ENCODE measurements around the gene LDB1. TPM values are rescaled to one million over a fixed set of nuclear protein-coding genes. Genes with fewer than 3 reads are reported as not detected.

The LDB1 gene
- total RNA-seq, 1 experiment from 2014 or later: 87.6 TPM

DNA sequence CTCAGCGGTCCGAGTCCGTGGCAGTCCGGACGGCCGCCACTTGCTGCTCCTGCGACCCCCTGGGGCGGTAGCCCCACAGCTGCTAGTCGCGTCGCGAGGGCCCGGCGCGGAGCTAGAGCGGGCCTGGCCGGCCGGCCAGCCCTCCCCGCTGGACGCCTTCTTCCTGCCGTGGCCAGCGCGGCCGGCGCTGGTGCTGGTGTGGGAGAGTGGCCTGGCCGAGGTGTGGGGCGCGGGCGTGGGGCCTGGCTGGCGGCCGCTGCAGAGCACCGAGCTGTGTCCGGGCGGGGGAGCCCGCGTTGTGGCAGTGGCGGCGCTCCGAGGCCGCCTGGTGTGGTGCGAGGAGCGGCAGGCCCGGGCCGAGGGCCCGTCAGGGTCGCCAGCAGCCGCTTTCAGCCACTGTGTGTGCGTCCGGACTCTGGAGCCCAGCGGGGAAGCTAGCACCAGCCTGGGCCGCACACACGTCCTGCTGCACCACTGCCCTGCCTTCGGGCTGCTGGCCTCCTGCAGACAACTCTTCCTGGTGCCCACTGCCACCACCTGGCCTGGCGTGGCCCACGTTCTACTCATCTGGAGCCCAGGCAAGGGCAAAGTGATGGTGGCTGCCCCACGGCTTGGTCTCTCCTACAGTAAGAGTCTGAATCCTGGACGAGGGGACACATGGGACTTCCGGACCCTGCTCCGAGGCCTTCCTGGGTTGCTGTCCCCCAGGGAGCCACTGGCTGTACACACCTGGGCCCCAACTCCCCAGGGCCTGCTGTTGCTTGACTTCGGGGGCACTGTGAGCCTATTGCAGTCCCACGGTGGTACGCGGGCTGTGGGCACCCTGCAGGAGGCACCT, 54.4 kb downstream of the LDB1 start:
- intact Hi-C loops (cut with micrococcal nuclease; ENCODE audit: unreplicated experiment): no loop called here
- POLR2A ChIA-PET: interaction anchor here (0.5 to 0.9 kb wide), 2 partner anchors 13 to 194 kb away, joined by 3 to 7 read pairs; no protein-coding TSS in a partner anchor
- Histone ChIP-seq H3K27ac (ENCODE audit: low read length) (peak overlapping the region; percentile 88), H3K9me3 (ENCODE audit: control insufficient read depth, insufficient read depth, low read depth, low read length) (no peaks in the 10 kb centered on the region), H3K36me3 (ENCODE audit: control insufficient read depth, insufficient read depth, low read length) (no peaks in the 10 kb centered on the region), H3K4me3 (ENCODE audit: low read depth in 2 of 2, low read length in 2 of 2) (peak overlapping the region; percentile 77), H3K4me1 (ENCODE audit: control insufficient read depth, insufficient read depth, low read length) (peaks cover 20% of the 10 kb centered on the region), H3K27me3 (ENCODE audit: control insufficient read depth, insufficient read depth, low read length) (no peaks in the 10 kb centered on the region)
- peak; percentile 43 for ATAC-seq
- DNase-seq (ENCODE audit: low read depth, low spot score): no peak
- BruUV-seq (replicated peaks): no TSS peak
- TF ChIP-seq SIN3A (IDR thresholded peaks at IDR 0.05; ENCODE audit: borderline replicate concordance, insufficient read depth, low read depth, low read length): peak; percentile 3; the same call in 1 of the 2 replicates
- TF ChIP-seq POLR2AphosphoS5 (IDR thresholded peaks at IDR 0.05; ENCODE audit: low read depth, low read length): no peak
- in situ Hi-C loops (cut with HindIII; ENCODE audit: low pct_unique_long_range_greater_than_20kb, low sequenced_read_pairs): no loop called here
- CTCF ChIA-PET: interaction anchor here (0.6 kb wide), 1 partner anchor 165 kb away, joined by 3 read pairs; no protein-coding TSS in a partner anchor

DNA sequence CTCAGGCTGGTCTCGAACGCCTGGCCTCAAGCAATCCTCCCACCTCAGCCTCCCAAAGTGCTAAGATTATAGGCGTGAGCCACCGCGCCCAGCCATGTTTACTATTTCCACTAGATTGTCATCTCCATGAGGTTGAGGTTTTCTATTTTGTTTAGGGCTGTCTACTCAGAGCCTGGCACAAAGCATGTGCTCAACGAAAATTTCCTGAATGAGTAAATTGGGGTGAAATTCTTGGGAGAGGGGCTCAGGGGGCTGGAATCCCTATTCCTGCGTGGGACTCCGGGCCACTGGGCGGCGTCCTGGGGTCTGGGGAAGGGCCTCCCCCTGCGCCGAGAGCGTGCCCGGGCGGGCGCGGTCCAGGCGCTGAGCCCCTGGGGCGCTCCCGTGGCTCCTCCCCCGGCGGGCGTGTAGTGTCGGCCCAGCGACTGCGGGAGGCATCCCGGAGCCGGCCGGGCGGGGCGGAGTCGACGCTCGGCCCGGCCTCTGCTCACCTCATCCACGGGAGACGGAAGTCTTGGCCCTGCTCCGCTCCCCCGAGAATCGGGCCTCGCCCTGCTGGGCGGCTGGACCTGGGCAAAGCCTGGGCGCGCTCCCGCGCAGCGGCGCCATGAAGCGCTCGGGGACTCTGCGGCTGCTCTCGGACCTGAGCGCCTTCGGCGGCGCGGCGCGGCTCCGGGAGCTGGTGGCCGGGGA, 55.2 kb downstream of the LDB1 start, which contains the start of gene HPS6:
Gene HPS6 (plus strand): TSS at position 482 of the 693 bp plus-strand sequence. CDS start 126 bp downstream, at position 608.
- ChIA-PET CTCF (interaction anchor here (0.6 kb wide), 1 partner anchor 164 kb away, joined by 3 read pairs; no protein-coding TSS in a partner anchor), POLR2A (interaction anchor here (0.5 to 0.9 kb wide), 2 partner anchors 14 to 193 kb away, joined by 3 to 7 read pairs; no protein-coding TSS in a partner anchor)
- Histone ChIP-seq H3K27me3 (ENCODE audit: control insufficient read depth, insufficient read depth, low read length) (no peaks in the 10 kb centered on the region), H3K27ac (ENCODE audit: low read length) (peak within 1 kb of the TSS; percentile 88), H3K4me1 (ENCODE audit: control insufficient read depth, insufficient read depth, low read length) (peaks cover 20% of the 10 kb centered on the region), H3K36me3 (ENCODE audit: control insufficient read depth, insufficient read depth, low read length) (no peaks in the 10 kb centered on the region), H3K9me3 (ENCODE audit: control insufficient read depth, insufficient read depth, low read depth, low read length) (no peaks in the 10 kb centered on the region), H3K4me3 (ENCODE audit: low read depth in 2 of 2, low read length in 2 of 2) (peak within 1 kb of the TSS; percentile 77)
- DNase-seq (ENCODE audit: low read depth, low spot score): peak; percentile 47
- no TSS peak for BruUV-seq (replicated peaks)
- intact Hi-C loops (cut with micrococcal nuclease; ENCODE audit: unreplicated experiment) (no loop called here), in situ Hi-C loops (cut with HindIII; ENCODE audit: low pct_unique_long_range_greater_than_20kb, low sequenced_read_pairs) (no loop called here)
- ATAC-seq: peak; percentile 97
- peak; percentile 88 for TF ChIP-seq POLR2AphosphoS5 (IDR thresholded peaks at IDR 0.05; ENCODE audit: low read depth, low read length)
- TF ChIP-seq TCF7L2 (IDR thresholded peaks at IDR 0.05; ENCODE audit: low read depth, low read length): no peak
- TF ChIP-seq, protein P1, sequence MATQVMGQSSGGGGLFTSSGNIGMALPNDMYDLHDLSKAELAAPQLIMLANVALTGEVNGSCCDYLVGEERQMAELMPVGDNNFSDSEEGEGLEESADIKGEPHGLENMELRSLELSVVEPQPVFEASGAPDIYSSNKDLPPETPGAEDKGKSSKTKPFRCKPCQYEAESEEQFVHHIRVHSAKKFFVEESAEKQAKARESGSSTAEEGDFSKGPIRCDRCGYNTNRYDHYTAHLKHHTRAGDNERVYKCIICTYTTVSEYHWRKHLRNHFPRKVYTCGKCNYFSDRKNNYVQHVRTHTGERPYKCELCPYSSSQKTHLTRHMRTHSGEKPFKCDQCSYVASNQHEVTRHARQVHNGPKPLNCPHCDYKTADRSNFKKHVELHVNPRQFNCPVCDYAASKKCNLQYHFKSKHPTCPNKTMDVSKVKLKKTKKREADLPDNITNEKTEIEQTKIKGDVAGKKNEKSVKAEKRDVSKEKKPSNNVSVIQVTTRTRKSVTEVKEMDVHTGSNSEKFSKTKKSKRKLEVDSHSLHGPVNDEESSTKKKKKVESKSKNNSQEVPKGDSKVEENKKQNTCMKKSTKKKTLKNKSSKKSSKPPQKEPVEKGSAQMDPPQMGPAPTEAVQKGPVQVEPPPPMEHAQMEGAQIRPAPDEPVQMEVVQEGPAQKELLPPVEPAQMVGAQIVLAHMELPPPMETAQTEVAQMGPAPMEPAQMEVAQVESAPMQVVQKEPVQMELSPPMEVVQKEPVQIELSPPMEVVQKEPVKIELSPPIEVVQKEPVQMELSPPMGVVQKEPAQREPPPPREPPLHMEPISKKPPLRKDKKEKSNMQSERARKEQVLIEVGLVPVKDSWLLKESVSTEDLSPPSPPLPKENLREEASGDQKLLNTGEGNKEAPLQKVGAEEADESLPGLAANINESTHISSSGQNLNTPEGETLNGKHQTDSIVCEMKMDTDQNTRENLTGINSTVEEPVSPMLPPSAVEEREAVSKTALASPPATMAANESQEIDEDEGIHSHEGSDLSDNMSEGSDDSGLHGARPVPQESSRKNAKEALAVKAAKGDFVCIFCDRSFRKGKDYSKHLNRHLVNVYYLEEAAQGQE (IDR thresholded peaks at IDR 0.05; ENCODE audit: insufficient read depth in 1 of 2, low read depth in 2 of 2, low read length in 1 of 2): no peak
- peak; percentile 94; the same call in 1 of the 2 replicates for TF ChIP-seq SIN3A (IDR thresholded peaks at IDR 0.05; ENCODE audit: borderline replicate concordance, insufficient read depth, low read depth, low read length)
- TF ChIP-seq, protein P2, sequence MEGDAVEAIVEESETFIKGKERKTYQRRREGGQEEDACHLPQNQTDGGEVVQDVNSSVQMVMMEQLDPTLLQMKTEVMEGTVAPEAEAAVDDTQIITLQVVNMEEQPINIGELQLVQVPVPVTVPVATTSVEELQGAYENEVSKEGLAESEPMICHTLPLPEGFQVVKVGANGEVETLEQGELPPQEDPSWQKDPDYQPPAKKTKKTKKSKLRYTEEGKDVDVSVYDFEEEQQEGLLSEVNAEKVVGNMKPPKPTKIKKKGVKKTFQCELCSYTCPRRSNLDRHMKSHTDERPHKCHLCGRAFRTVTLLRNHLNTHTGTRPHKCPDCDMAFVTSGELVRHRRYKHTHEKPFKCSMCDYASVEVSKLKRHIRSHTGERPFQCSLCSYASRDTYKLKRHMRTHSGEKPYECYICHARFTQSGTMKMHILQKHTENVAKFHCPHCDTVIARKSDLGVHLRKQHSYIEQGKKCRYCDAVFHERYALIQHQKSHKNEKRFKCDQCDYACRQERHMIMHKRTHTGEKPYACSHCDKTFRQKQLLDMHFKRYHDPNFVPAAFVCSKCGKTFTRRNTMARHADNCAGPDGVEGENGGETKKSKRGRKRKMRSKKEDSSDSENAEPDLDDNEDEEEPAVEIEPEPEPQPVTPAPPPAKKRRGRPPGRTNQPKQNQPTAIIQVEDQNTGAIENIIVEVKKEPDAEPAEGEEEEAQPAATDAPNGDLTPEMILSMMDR (IDR thresholded peaks at IDR 0.05): no peak; the same call in 1 of the 2 replicates

Data from Panc1 (cell line).